ENCODE results near the gene GNA12. TPM values are rescaled to one million over a fixed set of nuclear protein-coding genes. Genes with fewer than 3 reads are reported as not detected.
"Not testable (repeated sequence)": the region's sequence is repeated elsewhere in the genome, so short reads cannot be mapped to it uniquely, and the experiment has no call there.

The GNA12 gene
- total RNA-seq, 1 experiment from 2014 or later: 11.2 TPM

DNA sequence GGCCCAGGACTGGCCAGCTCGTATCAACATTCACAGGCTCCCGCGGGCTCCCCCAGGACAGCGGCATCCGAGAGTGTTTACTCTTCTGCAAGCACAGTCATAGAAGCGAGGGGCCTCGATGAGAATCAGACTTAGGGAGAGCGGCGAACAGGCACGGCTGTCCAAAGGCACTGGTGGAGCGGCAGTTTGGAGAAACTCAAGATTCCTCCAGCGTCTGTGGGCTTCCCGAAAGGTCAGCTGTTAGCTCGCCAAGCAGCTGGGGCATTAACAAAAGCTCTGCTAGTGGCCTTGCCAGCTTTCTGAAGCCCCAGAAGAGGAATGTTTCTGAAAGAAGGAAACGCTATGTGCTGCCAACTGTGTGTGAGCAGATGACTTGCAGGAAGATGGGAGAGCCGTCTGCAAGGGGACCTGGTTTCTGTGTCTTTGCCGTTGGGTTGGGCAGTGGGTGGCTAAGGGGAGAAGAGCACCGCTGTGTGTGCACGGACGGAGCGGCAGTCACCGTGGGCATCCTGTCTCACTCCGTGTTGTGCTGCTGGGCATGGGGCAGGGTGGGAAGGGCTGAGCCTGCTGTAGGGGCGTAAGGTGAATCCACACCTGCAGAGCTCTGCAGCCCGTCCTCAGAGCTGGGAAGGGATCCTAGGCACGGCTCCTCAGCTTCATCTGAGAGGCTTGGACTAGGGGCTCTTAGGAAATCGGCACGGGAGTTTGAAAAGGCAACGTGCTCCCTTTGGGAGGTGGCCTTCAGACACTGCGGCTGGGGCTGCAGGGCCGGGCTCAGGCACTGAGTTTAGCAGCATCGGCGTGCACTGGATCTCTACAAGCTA is 114.0 kb downstream of the GNA12 start:
- no peak for DNase-seq (ENCODE audit: low spot score)

DNA sequence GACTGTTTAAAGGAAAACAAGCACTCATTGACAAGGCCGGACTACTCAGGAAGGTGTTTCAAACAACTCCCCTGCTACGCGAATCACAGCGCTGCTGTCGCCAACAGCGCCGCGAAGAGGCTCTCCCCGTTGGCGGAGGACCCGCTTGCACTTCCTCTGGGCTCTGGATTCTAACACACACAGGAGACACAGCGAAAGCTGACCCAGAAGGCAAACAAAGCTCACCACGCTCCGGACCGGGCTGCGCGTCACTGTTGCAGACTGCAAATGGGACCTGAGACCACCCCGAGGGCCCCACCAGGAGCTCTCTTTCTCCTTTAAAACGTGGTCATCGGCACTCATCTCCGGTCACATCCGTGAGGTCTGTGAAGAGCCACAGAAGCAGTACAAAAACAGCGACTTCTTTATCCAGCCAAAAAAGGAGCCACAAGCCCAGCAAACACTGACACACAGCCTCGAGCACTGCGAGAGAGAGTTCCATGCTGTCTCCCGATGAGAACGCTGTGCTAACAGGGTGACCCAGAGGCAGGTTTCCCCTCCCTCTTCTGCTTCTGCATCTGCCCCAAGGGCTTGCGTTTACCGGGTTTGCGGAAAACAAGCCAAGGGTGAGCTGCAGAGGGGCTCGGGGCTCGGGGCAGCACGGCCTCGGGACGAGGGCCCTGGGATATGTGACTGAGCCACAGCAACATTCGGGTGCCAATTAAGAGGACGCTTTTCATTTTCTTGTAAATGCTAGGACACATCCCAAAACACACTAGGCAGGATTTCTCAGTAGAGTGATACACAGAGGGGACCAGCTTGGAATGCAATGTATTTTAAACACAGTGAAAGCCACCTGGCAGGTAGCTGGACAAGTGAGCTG is 114.8 kb downstream of the GNA12 start:
- no peak for DNase-seq (ENCODE audit: low spot score)

DNA sequence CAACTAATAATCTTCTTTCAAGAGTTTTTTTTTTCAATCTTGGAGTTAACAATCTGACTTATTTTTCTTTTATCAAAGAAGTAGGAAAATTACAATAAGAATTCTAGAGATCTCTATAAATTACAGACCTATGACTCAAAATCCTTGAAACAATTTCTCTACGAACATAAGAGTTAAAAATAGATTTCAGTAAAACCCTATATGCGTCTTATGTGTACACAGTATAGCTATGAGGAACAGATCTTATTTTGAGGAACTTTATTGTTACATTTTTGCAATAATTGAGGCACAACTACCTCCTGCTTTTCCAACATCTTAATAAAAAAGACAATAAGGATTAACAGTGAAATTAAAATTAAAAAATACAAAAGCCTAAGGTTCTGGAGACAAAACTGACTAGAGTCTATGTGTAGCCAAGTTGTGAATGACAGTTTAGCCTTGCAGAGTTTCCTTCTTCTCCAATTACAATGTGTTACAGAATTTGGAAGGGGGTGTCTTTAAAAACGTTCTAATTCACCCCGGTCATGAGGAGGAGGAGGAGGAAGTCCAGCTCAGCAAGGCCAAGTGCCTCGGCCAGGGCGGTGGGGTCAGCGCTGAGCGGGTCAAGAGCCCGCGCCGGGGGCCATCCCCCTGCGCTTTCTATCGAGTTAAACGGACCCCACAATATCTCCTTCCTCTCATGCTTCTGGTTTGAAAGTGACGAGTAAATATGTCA is 115.6 kb downstream of the GNA12 start:
- DNase-seq (ENCODE audit: low spot score): no peak

DNA sequence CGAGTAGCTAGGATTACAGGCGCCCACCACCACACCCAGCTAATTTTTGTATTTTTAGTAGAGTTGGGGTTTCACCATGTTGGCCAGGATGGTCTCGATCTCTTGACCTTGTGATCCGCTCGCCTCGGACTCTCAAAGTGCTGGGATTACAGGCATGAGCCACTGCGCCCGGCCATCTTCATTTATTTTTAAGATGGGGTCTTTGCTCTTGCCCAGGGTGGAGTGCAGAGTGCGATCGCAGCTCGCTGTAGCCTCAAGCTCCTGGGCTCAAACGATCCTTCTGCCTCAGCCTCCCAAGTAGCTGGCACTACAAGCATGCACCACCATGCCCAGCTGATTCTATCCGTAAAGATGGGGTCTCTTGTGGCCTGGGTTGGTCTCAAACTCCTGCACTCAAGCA is 116.9 kb downstream of the GNA12 start:
- DNase-seq (ENCODE audit: low spot score): not testable (repeated sequence)

DNA sequence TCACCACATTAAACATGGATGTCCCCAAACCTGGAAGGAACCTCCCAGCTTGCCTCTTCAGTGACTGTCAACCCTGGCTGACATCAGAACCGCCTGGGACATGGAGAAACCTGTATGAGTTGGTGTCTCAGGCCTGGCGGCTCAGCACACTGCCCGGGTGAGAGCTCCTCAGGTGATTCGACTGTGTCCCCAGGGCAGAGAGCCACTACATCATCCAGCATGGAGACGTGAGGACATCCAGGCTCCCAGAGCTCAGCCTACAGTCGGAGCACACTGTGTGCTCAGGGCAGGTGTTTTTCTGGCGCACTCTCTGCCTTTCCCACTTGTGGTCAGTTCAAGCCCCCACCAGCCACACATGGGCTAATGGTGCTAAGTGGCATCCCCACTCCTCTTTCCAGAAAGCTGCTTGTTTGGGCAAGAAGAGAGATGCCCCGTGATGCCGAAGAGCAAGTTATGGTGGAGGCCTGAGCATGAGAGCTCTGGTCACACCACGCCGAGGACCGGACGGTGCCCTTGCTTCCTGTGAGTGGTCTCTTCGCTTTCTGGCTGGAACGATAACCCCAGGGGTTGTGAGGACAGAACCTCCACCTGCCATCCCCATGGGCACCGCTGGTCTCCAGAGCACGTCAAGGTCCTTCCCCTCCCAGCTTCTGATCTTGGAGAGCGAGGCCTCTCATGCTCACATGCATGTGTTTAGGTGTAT is 117.6 kb downstream of the GNA12 start:
- DNase-seq (ENCODE audit: low spot score): no peak

DNA sequence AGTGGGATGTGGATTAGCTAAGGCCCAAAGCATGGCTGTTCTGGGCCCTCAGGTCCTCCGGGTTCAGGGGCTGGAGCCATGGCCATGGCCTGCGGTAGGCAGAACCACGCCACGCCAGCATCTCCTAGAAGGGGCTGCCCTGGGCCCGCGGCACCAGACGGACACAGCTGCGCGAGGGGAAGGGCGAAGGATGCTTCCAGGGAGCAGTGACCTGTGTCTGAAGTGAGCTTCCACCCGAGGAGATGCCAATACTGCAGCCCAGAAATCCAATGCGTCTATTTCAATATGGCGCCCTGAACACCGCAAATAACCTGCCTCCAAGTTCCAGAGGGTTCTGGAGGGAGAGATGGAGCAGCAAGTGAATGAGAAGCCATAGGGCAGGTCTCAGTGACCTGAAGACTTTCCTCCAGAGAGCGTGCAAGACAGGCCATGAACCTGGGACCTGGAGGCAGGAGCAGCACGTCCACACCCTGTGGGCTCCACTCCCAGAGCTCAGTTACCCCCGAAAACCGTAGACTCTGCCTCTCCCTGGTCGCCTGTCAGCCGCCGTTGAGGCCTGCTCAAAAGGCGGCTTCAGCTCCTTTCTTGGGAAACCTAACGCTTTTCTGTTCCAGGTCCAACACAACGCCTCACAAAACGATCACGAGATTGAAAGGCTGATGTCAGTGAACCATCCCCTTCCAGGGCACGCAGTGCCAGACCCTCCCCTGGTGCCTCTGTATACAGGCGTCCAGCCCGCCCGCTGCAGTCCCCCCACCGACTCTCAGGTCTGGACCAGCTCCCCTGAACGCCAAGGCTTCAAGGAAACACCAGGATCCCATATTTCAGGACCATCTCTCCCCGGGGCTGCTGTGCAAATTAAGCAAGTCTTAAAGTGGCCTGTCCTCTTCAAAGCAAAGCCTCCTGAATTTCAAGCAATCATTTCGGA is 118.7 kb downstream of the GNA12 start:
- DNase-seq (ENCODE audit: low spot score): no peak

DNA sequence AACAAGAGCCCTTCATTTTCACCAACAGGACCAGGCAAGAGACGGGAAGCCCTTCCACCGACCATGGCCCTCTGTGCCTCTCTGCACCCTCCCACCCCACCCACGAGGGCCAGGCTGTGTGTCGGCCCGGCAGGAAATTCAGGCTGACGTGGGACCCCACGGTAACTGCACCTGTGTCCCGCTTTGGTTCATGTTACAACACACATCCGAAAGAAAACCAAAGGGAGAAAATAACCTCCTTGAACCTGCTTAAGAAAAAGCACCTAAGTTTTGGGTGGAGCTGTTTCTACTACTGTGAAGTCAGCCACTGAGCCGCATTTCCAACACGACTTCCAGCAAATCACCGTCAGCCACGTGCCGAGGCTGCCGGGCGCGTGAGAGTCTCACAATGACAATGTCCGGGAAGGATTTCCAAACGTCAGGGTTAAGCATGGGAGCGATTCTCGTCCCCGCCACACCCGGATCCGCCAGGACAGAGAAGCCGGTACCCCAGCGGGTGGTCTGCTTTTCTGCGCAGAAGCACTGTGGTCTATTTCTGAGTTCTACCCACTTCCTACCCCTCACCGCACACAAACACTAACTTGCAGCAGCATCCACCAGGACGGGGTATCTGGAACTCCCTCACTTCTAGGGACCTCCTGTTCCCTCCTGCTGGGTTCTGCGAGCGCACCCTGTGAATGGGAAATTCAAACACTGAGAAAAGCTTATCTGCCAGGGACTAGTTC is 119.5 kb downstream of the GNA12 start:
- no peak for DNase-seq (ENCODE audit: low spot score)

DNA sequence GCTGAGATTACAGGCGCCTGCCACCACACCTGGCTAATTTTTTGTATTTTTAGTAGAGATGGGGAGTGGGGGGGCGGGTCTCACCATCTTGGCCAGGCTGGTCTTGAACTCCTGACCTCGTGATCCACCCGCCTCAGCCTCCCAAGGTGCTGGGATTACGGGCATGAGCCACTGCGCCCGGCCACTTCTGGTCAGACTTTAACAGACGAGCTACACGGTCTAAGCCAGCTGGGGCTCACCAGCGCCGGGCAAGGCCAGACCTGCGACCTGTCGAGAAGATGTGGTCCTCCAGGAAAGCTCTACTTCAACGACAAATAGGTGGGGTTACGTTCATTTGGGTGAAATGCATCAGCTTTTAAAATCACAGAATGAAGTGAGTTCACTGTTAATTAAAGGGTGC is 120.1 kb downstream of the GNA12 start:
- not testable (repeated sequence) for DNase-seq (ENCODE audit: low spot score)

DNA sequence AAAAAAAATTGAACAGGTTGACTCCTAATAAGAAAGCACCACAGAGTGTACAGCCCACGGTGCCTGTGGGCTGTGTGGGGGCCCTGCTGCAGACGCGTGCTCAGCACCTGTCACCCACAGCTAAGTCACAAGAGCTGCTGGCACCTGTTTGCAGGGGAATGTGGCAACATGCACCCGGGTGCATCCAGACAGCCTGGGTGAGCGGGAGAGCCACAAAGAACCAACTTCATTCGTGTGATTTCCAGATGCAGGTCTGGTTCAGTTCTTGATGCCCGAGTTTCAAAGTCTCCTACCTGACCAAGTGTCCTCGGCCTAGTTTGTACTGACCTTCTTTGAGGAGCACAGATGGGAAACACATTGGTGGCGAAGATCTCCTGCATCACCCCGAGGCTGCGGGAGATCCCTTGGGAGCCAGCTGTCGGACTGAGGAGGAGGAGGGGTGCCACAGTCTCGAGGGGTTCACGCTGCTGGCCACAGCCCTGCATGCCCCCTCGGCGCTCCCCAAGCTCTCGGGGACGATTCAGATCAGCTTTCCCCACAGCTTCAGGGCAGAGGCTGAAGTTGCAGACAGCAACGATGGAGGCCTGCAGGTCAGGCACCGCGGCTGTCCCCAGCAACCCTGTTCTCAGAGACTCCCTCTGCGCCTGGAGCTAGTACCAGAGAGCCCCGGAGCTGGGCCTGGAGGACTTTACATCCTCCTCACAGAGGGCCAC is 120.8 kb downstream of the GNA12 start:
- no peak for DNase-seq (ENCODE audit: low spot score)

DNA sequence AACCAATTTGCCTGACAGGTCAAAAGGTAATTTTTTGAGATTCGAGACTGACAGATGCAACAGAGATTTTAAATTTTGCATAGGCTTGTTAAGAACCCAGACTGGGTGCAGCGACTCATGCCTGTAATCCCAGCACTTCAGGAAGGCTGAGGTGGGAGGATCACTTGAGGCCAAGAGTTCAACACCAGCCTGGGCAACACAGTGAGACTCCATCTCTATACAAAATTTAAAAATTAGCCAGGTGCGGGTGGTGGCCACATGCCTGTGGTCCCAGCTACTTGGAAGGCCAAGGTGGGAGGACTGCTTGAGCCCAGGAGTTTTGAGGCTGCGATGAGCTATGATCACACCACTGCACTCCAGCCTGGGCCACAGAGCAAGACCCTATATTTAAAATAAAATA is 121.5 kb downstream of the GNA12 start:
- DNase-seq (ENCODE audit: low spot score): no peak

DNA sequence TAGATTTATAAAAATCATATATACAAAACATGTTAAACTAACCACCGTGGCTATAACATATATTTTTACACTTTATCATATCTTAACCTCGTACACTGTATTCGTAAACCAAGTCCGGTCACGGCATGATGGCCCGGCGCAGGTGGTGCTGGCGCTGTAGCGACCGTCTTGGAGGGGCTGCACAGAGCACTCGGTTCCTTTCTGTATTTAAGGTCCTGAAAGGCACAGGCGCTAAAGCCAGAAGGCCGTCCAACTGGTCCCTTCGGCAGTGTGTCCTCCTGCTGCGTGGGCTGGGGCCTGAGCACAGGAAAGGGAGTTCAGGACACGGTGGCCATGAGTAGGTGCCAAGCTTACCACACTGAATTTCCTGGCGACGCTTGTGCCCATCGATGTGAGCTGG is 122.3 kb downstream of the GNA12 start:
- no peak for DNase-seq (ENCODE audit: low spot score)

DNA sequence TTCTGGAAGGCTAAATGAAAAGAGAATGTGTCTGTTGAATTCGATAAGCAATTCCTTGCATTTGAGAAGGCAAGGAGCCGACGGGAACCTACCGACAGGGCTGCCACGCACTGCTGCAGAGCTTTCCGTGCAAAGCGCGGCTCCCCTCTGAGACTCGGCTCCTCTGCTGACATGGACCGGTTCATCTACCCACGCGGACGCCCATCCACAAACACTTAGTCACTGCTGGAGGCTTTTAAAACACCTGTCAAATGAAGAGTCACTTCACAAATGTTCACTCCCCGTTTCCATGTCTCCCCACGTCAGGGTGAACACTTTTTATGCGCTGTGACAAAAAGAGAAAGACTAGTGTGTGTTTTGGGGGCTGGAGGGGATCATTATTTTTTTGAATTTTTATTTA is 124.1 kb downstream of the GNA12 start:
- DNase-seq (ENCODE audit: low spot score): no peak

DNA sequence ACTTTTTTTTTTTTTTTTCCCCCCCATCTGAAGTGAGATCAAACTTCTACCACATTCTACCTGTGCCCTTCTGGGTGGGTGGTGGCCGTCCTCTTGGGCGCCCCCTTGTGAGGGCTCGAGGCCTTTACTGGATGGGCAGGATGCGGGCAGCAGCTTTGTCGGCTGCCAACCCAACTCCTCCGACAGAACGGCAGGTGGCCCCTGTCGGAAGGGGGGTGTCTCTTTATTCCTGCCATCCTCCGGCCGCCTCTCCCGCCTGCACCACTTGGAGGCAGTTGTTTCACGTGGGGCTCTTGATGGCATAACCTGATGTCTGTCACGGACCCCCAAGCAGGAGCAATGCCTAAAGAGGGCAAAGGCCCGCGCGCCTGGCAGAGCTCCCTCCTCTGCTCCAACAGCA is 125.1 kb downstream of the GNA12 start:
- peak; percentile 45 for DNase-seq (ENCODE audit: low spot score)

DNA sequence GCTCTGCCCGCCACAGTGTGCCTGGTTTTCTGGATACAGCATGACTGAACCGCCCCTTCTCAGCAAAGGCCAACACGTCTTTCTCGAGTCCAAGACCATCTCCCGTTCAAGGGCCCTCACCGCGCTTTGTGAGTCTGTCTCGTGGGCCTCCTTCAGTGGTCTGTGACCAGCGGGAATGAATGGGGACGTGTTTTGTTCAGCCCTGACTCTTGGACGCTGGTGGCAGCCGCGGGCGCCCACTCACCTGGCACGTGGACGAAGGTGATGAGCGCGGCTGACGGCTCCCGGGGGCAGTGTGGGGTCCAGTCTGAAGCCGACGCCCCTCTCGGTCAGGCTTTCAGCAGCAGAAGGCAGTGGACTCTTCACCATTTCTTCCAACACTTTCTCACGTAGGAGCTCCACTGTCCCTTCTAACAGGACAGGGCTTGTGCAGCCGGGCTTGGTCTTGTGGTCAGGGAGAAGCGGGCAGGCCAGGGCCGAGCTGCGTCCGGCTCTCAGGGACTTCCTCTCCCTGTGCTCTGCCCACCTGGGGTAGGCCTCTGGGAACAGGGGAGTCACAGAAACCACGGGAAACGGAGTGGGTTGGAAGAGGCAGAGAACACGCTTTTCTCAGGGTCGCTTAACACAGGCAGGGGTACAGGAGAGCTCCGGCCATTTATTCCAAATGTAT is 125.7 kb downstream of the GNA12 start:
- DNase-seq (ENCODE audit: low spot score): no peak

DNA sequence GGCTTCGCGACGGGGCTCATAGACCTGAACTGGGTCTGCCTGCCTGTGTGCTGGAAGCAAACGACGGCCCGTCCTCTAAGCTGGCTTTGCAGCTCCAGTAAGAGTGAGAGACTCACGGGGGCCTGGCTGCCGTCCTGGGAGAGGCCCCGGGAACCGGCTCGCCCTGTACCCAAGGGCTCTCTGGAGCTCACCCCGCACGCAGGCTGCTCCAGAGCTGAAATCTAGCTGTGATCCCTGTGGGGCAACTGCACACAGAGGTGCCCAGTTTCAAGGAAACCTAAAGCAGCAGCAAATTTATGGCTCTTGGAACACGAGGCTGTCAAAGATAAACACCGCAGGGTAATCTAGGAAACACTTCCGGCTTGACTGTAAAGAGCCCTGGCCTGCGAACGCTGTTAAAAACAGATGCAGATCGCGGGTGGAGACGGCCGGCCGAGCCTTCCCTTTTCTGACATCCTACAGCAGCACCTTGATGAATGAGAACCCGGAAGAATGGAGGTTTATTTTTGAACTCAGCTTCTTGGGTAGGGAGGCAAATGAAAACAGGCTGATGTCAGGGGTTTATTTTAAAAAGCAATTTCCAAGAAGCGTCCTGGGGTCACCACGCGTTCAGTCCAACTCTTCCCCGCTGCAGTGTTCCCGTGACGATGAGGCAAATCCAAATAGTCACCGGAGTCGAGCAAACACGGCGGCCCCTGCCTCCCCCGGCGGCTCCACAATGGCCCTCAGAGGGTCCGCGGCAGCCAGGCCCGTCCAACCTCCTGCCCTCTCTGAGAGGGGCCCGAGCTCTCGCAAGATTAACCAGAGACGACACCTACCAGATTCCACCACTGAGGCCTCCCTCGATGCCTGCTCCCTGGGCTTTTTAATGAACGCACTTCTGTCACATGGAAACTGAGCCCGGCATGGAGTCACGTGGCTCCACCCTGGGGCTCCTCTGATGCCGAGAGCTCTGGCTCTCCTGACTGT is 126.5 kb downstream of the GNA12 start:
- DNase-seq (ENCODE audit: low spot score): peak; percentile 81

DNA sequence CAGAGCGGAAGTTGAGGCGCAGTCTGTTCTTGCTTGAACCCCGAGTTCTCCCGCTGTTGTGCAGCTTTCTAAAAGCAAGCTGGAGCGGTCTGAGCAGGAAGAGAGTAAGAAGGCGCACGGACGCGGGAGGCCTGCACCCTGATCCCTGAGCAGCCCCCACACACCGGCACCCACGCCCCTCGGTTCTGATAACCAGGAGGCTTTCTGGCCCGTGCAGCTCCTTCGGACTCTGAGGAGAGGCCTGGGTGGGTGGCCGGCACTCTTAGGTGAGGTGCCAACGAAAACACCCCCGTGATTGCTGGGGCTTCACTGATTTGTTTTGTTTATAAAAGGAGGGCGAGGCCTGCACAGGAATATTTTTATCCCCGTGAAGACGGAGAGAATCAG is 127.2 kb downstream of the GNA12 start:
- DNase-seq (ENCODE audit: low spot score): no peak

DNA sequence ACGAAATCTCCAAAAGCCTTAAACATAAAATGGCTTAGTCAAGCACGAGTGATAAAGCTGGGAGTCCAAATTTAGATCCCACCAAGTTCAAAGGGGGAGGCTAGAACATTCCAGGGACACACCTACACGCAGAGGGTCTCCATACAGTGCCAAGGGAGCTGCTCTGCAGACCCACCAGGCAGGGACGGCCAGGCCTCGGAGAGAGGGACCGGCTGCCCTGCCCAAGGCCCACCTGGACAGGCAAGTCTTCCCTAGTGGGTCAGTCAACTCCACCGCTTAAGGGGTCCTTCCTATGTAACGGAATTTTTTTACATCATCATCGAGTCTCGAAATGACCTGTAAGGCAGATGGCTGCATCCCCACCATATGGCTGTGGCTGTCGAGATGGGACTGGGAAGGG is 127.6 kb downstream of the GNA12 start:
- no peak for DNase-seq (ENCODE audit: low spot score)

All from HT-29 (cell line).